Mucosa of descending colon (tissue), 3 donors: ENCODE measurements around the gene SEC24D. TPM values are rescaled to one million over a fixed set of nuclear protein-coding genes. Genes with fewer than 3 reads are reported as not detected.

Experiments
- ATAC-seq: fragments of 200-7000 bp; cut with Tn5 transposase; one replicate; pipeline ENCODE4 v1.9.1; 2020; ENCODE audit warnings: mild to moderate bottlenecking, moderate library complexity
- DNase-seq, 3 donors: peaks; one replicate each; pipeline ENCODE4 v3.0.0-alpha.2; 2020
- H3K36me3 ChIP-seq: fragments of 200-600 bp; one replicate; pipeline ENCODE4 v1.8.0; 2021; ENCODE audit warnings: low read depth, mild to moderate bottlenecking
- H3K4me1 ChIP-seq: fragments of 200-600 bp; one replicate; pipeline ENCODE4 v1.8.0; 2021; ENCODE audit warnings: low read depth, mild to moderate bottlenecking
- H3K4me3 ChIP-seq: fragments of 200-600 bp; one replicate; pipeline ENCODE4 v1.8.0; 2021; ENCODE audit warnings: mild to moderate bottlenecking
- H3K9me3 ChIP-seq: fragments of 200-600 bp; one replicate; pipeline ENCODE4 v1.8.0; 2021; ENCODE audit warnings: mild to moderate bottlenecking
- intact Hi-C, 2 donors: fragments of 100-400 bp; cut with DNase I in 1 of 2; cut with micrococcal nuclease in 1 of 2; formaldehyde crosslinking; loops; one replicate each; pipeline versions ENCODE4 v1.11.0 to v1.11.1; 2022; cut with DNase I, micrococcal nuclease
- total RNA-seq, 3 donors: library from RNA; stranded (reverse); fragmentation: NEBNext Ultra II Directional in 2 of 3; extraction: Animal tissue kit (Norgen Biotek cat#: 25700) in 2 of 3; gene quantifications; one replicate each; pipeline versions ENCODE4 v1.2.1 to v1.2.4, GENCODE V29; 2021 to 2023
- TF ChIP-seq, protein P1 (sequence below): fragments of 200-600 bp; IDR thresholded peaks from one replicate; pipeline ENCODE4 v1.8.0; 2022; ENCODE audit warnings: antibody characterized with exemption, mild to moderate bottlenecking
- donor health status: DM: no; HTN: no; CAD: no; lungs with moderate emphysema.
- donor health status: DM: no; HTN: no; CAD: no.
- donor health status: DM: no; HTN: yes; CAD: no.

Gene SEC24D
- total RNA-seq, 3 donors from 2014 or later, result 22.1 to 55.6 (median 45.3) TPM

DNA sequence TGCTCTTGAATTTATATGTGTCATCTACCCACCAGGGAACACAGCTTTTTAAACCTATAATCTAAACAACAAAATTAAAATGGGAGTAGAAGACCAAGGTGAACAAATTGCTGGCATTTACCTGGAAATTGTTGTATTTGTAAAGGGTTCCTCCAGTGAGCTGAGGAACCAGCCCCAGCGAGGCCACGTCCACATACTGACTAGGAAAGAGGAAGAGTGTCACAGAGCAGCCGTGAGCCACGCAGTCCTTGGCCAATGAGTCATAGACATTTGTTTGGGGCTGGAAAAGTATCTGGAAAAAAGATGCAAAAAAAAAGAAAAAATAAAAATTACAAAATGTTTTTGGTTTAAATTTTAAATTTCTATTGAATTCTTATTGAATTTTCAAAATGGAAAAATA, 92.1 kb downstream of the SEC24D start:
- intact Hi-C loops, result loop anchor here in 1 of 2 donors (10.0 kb wide), 1 partner anchor 231 kb away; no protein-coding TSS in a partner anchor
- TF ChIP-seq, protein P1, sequence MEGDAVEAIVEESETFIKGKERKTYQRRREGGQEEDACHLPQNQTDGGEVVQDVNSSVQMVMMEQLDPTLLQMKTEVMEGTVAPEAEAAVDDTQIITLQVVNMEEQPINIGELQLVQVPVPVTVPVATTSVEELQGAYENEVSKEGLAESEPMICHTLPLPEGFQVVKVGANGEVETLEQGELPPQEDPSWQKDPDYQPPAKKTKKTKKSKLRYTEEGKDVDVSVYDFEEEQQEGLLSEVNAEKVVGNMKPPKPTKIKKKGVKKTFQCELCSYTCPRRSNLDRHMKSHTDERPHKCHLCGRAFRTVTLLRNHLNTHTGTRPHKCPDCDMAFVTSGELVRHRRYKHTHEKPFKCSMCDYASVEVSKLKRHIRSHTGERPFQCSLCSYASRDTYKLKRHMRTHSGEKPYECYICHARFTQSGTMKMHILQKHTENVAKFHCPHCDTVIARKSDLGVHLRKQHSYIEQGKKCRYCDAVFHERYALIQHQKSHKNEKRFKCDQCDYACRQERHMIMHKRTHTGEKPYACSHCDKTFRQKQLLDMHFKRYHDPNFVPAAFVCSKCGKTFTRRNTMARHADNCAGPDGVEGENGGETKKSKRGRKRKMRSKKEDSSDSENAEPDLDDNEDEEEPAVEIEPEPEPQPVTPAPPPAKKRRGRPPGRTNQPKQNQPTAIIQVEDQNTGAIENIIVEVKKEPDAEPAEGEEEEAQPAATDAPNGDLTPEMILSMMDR, result no peak
- ATAC-seq (no peak), DNase-seq (no peak)
- Histone ChIP-seq H3K36me3 (peaks cover 4% of the 10 kb centered on the region), H3K9me3 (no peaks in the 10 kb centered on the region), H3K4me1 (no peaks in the 10 kb centered on the region), H3K4me3 (no peak overlapping the region)

- Histone ChIP-seq H3K36me3 (peaks cover 4% of the 10 kb centered on the region), H3K4me3 (no peak overlapping the region), H3K4me1 (no peaks in the 10 kb centered on the region), H3K9me3 (no peaks in the 10 kb centered on the region)
- intact Hi-C loops, result loop anchor here in 1 of 2 donors (10.0 kb wide), 1 partner anchor 233 kb away; no protein-coding TSS in a partner anchor
- no peak for DNase-seq
- TF ChIP-seq, protein P1, result no peak
- no peak for ATAC-seq
These were observed 93.9 kb downstream of the SEC24D start for GRCh38 chr4:118742050-118742449.

DNA sequence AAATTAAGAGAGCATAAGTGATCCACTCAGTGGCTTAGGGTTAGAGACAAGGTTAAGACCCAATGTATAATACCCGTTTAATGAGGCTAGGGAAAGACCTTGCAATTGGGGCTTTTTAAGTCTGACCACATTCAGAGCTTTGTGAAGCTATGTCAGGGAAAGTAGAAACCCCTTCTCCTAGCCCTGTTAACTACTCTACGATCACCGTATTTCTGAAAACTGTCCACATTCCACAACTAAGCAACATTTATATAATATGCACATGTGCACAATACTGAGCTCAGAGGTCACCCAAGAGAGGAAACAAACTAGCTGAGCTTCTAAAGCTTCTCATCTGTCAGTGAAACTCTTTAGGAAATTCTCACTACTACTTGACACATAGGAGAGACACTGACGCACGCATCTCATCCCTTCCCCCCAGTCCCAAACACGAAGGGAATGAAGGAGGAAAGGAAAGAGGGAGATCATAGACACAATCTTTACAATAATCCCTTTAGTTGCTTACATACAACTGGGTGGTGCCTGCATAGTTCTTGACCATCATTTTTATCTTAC, 94.5 kb downstream of the SEC24D start:
- ATAC-seq, result no peak
- no peaks in the 10 kb centered on the region for H3K9me3 ChIP-seq
- peak in 1 of 3 donors; percentile 8 for DNase-seq
- H3K36me3 ChIP-seq, result peaks cover 4% of the 10 kb centered on the region
- intact Hi-C loops, result loop anchor here in 1 of 2 donors (10.0 kb wide), 1 partner anchor 233 kb away; no protein-coding TSS in a partner anchor
- H3K4me1 ChIP-seq, result no peaks in the 10 kb centered on the region
- TF ChIP-seq, protein P1, result no peak
- no peak overlapping the region for H3K4me3 ChIP-seq

DNA sequence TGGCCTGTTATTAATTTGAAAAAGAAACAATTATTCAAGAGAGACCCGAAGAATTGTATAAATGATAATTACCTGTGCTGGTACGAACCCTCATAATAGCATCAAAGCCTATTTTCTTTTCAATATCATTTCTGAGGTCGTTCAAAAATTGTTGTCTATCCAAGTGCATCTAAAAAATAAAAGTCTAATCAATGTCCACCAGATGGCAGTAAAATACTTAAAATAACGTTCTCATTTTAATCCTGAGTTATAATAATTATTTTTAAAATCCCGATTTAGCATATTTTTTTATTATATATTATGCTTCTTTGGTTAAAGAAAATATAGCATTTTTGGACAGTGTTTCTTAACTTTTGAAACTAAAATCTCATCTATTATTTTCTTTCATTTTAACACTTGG, 95.1 kb downstream of the SEC24D start:
- TF ChIP-seq, protein P1, result no peak
- peaks cover 4% of the 10 kb centered on the region for H3K36me3 ChIP-seq
- no peak for DNase-seq
- no peaks in the 10 kb centered on the region for H3K4me1 ChIP-seq
- intact Hi-C loops, result loop anchor here in 1 of 2 donors (10.0 kb wide), 1 partner anchor 234 kb away; no protein-coding TSS in a partner anchor
- no peak for ATAC-seq
- H3K9me3 ChIP-seq, result no peaks in the 10 kb centered on the region
- H3K4me3 ChIP-seq, result no peak overlapping the region

GRCh38 chr4:118739022-118739713, 96.8 kb downstream of the SEC24D start:
- ATAC-seq (no peak), DNase-seq (no peak)
- intact Hi-C loops, result no loop called here
- H3K4me3 ChIP-seq, result no peak overlapping the region
- H3K36me3 ChIP-seq, result peaks cover 4% of the 10 kb centered on the region
- no peaks in the 10 kb centered on the region for H3K4me1 ChIP-seq
- H3K9me3 ChIP-seq, result no peaks in the 10 kb centered on the region
- TF ChIP-seq, protein P1, result no peak
